B cell (primary cell): ENCODE results near the gene GNG13. TPM values are rescaled to one million over a fixed set of nuclear protein-coding genes. Genes with fewer than 3 reads are reported as not detected.

Experiments
- ATAC-seq: fragments of 200-7000 bp; cut with Tn5 transposase; one replicate; pipeline ENCODE4 v1.10.0; 2021; ENCODE audit warnings: low read depth, mild to moderate bottlenecking, moderate number of reproducible peaks, moderate library complexity
- CTCF ChIA-PET: fragments of 350-600 bp; sonication (Branson Sonifier 250); formaldehyde crosslinking; loops from one replicate; lab custom pipeline; 2021; ENCODE audit warnings: antibody characterized with exemption, inconsistent platforms; lab: Charles Lee
- POLR2A ChIA-PET: fragments of 350-600 bp; sonication (Branson Sonifier 250); formaldehyde crosslinking; loops from one replicate; lab custom pipeline; 2021; ENCODE audit warnings: antibody characterized with exemption; lab: Charles Lee
- DNase-seq: peaks from one replicate; pipeline ENCODE4 v3.0.0; 2013
- H2AFZ ChIP-seq: 2 replicates; pipeline ENCODE4 v1.6.1; 2012; ENCODE audit warnings: mild to moderate bottlenecking, low read depth, low read length; ENCODE audit not compliant: insufficient read depth, poor library complexity, severe bottlenecking
- H3K27ac ChIP-seq, 2 donors: 1 replicate in 1 of 2; 2 replicates in 1 of 2; pipeline ENCODE4 v1.5.1; 2012 to 2013; ENCODE audit warnings: low read length in 2 of 2, mild to moderate bottlenecking in 2 of 2, moderate library complexity in 1 of 2
- H3K27me3 ChIP-seq, 4 experiments: fragments of 200-600 bp in 1 of 4; sonication (generic) in 1 of 4; replicated peaks in 1 of 4; 1 replicate in 2 of 4; 2 replicates in 2 of 4; pipeline versions ENCODE4 v1.6.1 to v1.7.0; 2013 to 2016; ENCODE audit warnings: low read length in 3 of 4, mild to moderate bottlenecking in 2 of 4, mixed read lengths in 1 of 4, moderate library complexity in 1 of 4; ENCODE audit not compliant: insufficient read depth in 4 of 4, control insufficient read depth in 3 of 4; ENCODE audit errors: control extremely low read depth in 1 of 4
- H3K36me3 ChIP-seq, 2 experiments: replicated peaks in 1 of 2; 1 replicate in 1 of 2; 2 replicates in 1 of 2; pipeline versions ENCODE4 v1.6.1 to v1.7.1; 2013; ENCODE audit warnings: low read length in 1 of 2; ENCODE audit not compliant: insufficient read depth in 2 of 2, control insufficient read depth in 1 of 2; ENCODE audit errors: control extremely low read depth in 1 of 2, extremely low read depth in 1 of 2
- H3K4me1 ChIP-seq, 2 donors: fragments of 200-600 bp in 1 of 2; sonication (generic) in 1 of 2; 1 replicate in 1 of 2; 2 replicates in 1 of 2; pipeline versions ENCODE4 v1.5.1 to v1.6.1; 2013 to 2017; ENCODE audit warnings: low read length in 2 of 2; ENCODE audit not compliant: control insufficient read depth in 2 of 2, insufficient read depth in 2 of 2
- H3K4me2 ChIP-seq: replicated peaks from 2 replicates; pipeline ENCODE3; 2012; ENCODE audit warnings: mild to moderate bottlenecking, low read depth, low read length; ENCODE audit not compliant: poor library complexity, severe bottlenecking
- H3K4me3 ChIP-seq, 5 experiments: fragments of 200-600 bp in 1 of 5; sonication (generic) in 1 of 5; 1 replicate in 3 of 5; 2 replicates in 2 of 5; pipeline versions ENCODE4 v1.5.1 to v1.7.0; 2011 to 2016; ENCODE audit warnings: low read length in 4 of 5, mild to moderate bottlenecking in 4 of 5, low read depth in 2 of 5, control low read depth in 1 of 5, moderate library complexity in 1 of 5; ENCODE audit not compliant: insufficient read depth in 1 of 5; ENCODE audit errors: control extremely low read depth in 1 of 5, extremely low read depth in 1 of 5
- H3K79me2 ChIP-seq: fragments of 200-600 bp; sonication (generic); one replicate; pipeline ENCODE4 v1.6.0; 2016; ENCODE audit warnings: low read length; ENCODE audit not compliant: control insufficient read depth, insufficient read depth
- H3K9ac ChIP-seq: fragments of 200-600 bp; sonication (generic); 2 replicates; pipeline ENCODE4 v1.6.1; 2017; ENCODE audit warnings: mild to moderate bottlenecking, low read length, moderate library complexity
- H3K9me3 ChIP-seq, 3 donors: one replicate each; pipeline versions ENCODE4 v1.6.1 to v1.7.1; 2013; ENCODE audit warnings: low read length in 2 of 3; ENCODE audit not compliant: control insufficient read depth in 2 of 3, insufficient read depth in 1 of 3; ENCODE audit errors: control extremely low read depth in 1 of 3
- H4K20me1 ChIP-seq: 2 replicates; pipeline ENCODE4 v1.6.0; 2012; ENCODE audit warnings: mild to moderate bottlenecking, low read length; ENCODE audit not compliant: insufficient read depth, control insufficient read depth, poor library complexity, severe bottlenecking
- H3K27ac Mint-ChIP-seq: one replicate; pipeline ENCODE4 v1.8.0; 2021; ENCODE audit warnings: mixed read lengths
- H3K27me3 Mint-ChIP-seq: one replicate; pipeline ENCODE4 v1.8.0; 2021; ENCODE audit warnings: mixed read lengths
- H3K4me1 Mint-ChIP-seq: one replicate; pipeline ENCODE4 v1.8.0; 2021; ENCODE audit warnings: mixed read lengths
- H3K4me3 Mint-ChIP-seq: one replicate; pipeline ENCODE4 v1.8.0; 2021; ENCODE audit warnings: mixed read lengths
- H3K9me3 Mint-ChIP-seq: one replicate; pipeline ENCODE4 v1.8.0; 2022; ENCODE audit warnings: mixed read lengths; ENCODE audit not compliant: insufficient read depth
- EZH2 ChIP-seq: IDR thresholded peaks from 2 replicates; pipeline ENCODE4 v1.6.1; 2012; ENCODE audit warnings: borderline replicate concordance, low read depth, mild to moderate bottlenecking, moderate library complexity, low read length; ENCODE audit not compliant: insufficient read depth, poor library complexity, severe bottlenecking
- WGBS: methylation state at CpG from one replicate; pipeline ENCODE4 v1.1.5; 2013; ENCODE audit warnings: missing lambda C conversion rate; ENCODE audit not compliant: insufficient coverage; 5-methylcytosine and 5-hydroxymethylcytosine counted together
- intact Hi-C: fragments of 100-400 bp; cut with micrococcal nuclease; formaldehyde crosslinking; loops from one replicate; pipeline ENCODE4 v1.10.0; 2022
- polyA plus RNA-seq: library from polyadenylated mRNA; depleted of rRNA; stranded (reverse); fragments of >200 nt; gene quantifications from 2 replicates; pipeline ENCODE4 v1.2.3, GENCODE V29; 2012
- total RNA-seq, 2 donors: library from RNA; stranded (reverse); fragments of 120-200 nt in 1 of 2; gene quantifications; 1 replicate in 1 of 2; 2 replicates in 1 of 2; pipeline versions ENCODE4 v1.2.3 to v1.2.4, GENCODE V29; 2013 to 2022
- TF ChIP-seq, protein P1 (sequence below): fragments of 200-600 bp; IDR thresholded peaks from one replicate; pipeline ENCODE4 v1.8.0; 2022; ENCODE audit warnings: antibody characterized with exemption, mild to moderate bottlenecking

The GNG13 gene
- total and polyA plus RNA-seq, 2 donors (not counting 1 experiment from before 2014, with no cell fraction given): not detected

DNA sequence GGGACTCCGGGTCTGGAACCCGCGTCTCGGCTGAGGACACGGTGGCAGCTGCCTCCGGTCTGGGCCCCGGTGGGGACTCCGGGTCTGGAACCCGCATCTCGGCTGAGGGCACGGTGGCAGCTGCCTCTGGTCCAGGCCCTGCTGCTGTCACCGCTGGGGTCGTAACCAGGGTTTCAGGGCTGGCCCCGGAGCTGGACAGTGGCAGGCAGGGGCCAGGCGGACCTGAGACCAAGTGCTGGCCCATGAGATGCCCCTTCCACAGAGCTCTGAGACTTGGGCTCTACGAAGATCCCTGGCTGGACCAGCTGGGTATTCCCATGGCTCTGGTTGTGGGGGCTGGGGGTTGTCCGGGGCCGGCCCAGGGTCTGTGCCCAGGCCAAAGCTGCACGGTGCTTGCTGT is 16.1 kb downstream of the GNG13 start:
- Mint-ChIP-seq H3K27me3 (no peaks in the 10 kb centered on the region), H3K4me3 (no peak overlapping the region), H3K4me1 (peaks cover 5% of the 10 kb centered on the region), H3K9me3 (no peaks in the 10 kb centered on the region), H3K27ac (no peak overlapping the region)
- ChIA-PET CTCF (interaction anchor here (0.8 to 7.4 kb wide), 6 partner anchors 17 to 71 kb away, joined by 4 to 94 read pairs (median 4); partner anchors contain the start of genes ANTKMT, CIAO3 and METRN), POLR2A (no interaction called here)
- Histone ChIP-seq H4K20me1 (peaks cover 31% of the 10 kb centered on the region), H3K36me3 (peaks cover 0 to 8% of the 10 kb centered on the region in 2 experiments), H3K27me3 (peaks cover 0 to 15% (median 2%) of the 10 kb centered on the region in 4 experiments), H3K9me3 (no peaks in the 10 kb centered on the region), H3K4me2 (no peak overlapping the region), H3K4me3 (no peak overlapping the region), H3K27ac (no peak overlapping the region), H3K9ac (no peak overlapping the region), H3K4me1 (peaks cover 13 to 23% of the 10 kb centered on the region in 2 donors), H2AFZ (no peak overlapping the region), H3K79me2 (peaks cover 11% of the 10 kb centered on the region)
- 98% methylated on average over 19 of the region's 19 CpGs for WGBS
- no peak for TF ChIP-seq EZH2
- TF ChIP-seq, protein P1, sequence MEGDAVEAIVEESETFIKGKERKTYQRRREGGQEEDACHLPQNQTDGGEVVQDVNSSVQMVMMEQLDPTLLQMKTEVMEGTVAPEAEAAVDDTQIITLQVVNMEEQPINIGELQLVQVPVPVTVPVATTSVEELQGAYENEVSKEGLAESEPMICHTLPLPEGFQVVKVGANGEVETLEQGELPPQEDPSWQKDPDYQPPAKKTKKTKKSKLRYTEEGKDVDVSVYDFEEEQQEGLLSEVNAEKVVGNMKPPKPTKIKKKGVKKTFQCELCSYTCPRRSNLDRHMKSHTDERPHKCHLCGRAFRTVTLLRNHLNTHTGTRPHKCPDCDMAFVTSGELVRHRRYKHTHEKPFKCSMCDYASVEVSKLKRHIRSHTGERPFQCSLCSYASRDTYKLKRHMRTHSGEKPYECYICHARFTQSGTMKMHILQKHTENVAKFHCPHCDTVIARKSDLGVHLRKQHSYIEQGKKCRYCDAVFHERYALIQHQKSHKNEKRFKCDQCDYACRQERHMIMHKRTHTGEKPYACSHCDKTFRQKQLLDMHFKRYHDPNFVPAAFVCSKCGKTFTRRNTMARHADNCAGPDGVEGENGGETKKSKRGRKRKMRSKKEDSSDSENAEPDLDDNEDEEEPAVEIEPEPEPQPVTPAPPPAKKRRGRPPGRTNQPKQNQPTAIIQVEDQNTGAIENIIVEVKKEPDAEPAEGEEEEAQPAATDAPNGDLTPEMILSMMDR: no peak
- DNase-seq: no peak
- intact Hi-C loops: no loop called here
- no peak for ATAC-seq

DNA sequence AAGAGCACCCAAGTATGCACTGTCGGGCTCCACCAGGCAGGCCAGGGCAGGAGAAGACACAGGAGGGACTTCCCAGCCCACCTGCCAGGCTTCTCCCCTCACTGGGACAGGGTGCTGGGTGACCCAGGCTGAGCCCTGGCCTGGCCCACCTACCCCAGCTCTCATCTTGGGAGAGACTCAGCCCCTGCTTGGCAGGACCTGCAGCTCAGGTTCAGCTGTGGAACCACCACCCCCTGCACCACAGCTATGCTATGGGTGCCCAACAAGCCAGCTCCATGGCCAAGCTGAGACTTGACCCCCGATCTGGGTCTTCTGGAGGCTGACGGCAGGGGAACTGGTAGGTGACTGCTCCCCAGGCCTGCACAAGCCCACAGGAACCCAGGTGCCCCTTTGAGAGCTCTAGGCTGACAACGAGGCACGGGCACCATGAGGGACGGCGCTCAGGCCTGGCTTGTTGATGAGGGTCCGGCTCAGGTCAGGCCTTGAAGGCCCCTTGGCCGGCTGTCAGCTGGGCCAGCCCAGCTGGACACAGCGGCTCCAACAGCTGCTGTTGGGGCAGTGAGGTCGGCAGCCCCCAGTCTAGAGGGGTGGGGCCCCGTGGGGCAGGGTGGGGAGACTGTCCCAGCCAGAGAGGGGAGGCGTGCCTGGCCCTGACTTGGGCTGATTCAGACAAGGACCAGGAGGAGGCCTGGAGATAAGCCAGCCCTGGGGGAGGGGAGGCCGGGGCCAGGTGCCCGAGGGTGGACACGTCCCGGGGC is 17.0 kb downstream of the GNG13 start:
- Histone ChIP-seq H3K9ac (no peak overlapping the region), H4K20me1 (peaks cover 31% of the 10 kb centered on the region), H3K9me3 (no peaks in the 10 kb centered on the region), H3K27ac (no peak overlapping the region), H3K79me2 (peaks cover 11% of the 10 kb centered on the region), H3K27me3 (peaks cover 0 to 17% (median 3%) of the 10 kb centered on the region in 4 experiments), H3K4me1 (peaks cover 8 to 16% of the 10 kb centered on the region in 2 donors), H3K4me3 (no peak overlapping the region), H3K4me2 (no peak overlapping the region), H2AFZ (no peak overlapping the region), H3K36me3 (peaks cover 0 to 8% of the 10 kb centered on the region in 2 experiments)
- ATAC-seq (no peak), DNase-seq (no peak)
- ChIA-PET CTCF (interaction anchor here (1.5 to 7.4 kb wide), 3 partner anchors 56 to 71 kb away, joined by 4 to 94 read pairs (median 4); partner anchors contain the start of genes ANTKMT and METRN), POLR2A (no interaction called here)
- H3K9me3 Mint-ChIP-seq: no peaks in the 10 kb centered on the region
- 71% methylated on average over 17 of the region's 17 CpGs for WGBS
- H3K27me3 Mint-ChIP-seq: no peaks in the 10 kb centered on the region
- H3K4me1 Mint-ChIP-seq: peaks cover 5% of the 10 kb centered on the region
- H3K27ac Mint-ChIP-seq: no peak overlapping the region
- intact Hi-C loops: no loop called here
- H3K4me3 Mint-ChIP-seq: no peak overlapping the region
- no peak for TF ChIP-seq EZH2
- TF ChIP-seq, protein P1: no peak
